ENCODE results near the gene MCC. TPM values are rescaled to one million over a fixed set of nuclear protein-coding genes. Genes with fewer than 3 reads are reported as not detected.

The MCC gene
- polyA plus RNA-seq, 4 donors = 0.45 to 3.5 (median 1.6) TPM

DNA sequence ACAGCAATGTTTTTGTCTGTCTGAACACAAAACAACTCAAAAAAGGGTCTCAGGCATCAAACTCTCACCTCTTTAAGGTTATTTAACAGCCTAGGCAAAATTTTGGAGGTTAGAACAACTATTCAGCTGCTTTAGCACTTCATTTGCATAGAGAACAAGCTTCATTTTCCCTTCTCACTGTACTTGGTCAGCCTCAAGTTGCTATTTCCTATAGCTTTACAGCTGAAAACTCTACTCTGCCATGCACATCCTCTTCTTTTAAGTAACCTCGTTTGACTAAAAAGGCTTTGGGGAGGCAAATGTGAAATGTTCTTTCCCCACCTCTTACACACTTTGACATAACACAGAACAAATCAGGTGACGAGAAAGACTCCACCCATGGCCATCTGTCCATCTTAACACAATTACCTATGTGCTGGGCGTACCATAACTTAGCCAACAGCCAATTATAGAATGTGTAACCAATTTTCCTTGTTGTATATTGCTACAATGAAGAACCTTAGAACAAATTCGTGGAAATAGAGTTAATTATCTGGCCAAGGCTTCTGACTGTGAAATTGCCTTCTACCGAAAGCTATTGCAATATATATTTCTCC lies 315.9 kb downstream of the MCC start:
- 59 to 75% (median 72%) methylated on average over 5 of the region's 5 CpGs for WGBS, 3 donors
- no peak for DNase-seq

GRCh38 chr5:113171520-113171919 lies 316.7 kb downstream of the MCC start:
- DNase-seq = no peak
- H3K36me3 ChIP-seq (ENCODE audit: control insufficient read depth in 3 of 3, insufficient read depth in 2 of 3, low read depth in 1 of 3, low read length in 3 of 3) = no peaks in the 10 kb centered on the region
- H3K4me3 ChIP-seq (ENCODE audit: low read depth in 1 of 3, low read length in 3 of 3) = no peak overlapping the region
- H3K4me1 ChIP-seq (ENCODE audit: control insufficient read depth in 3 of 3, insufficient read depth in 2 of 3, low read depth in 1 of 3, low read length in 2 of 3) = no peaks in the 10 kb centered on the region
- WGBS, 3 donors = 88 to 94% (median 91%) methylated on average over 5 of the region's 5 CpGs
- H3K27me3 ChIP-seq (ENCODE audit: control insufficient read depth in 3 of 3, insufficient read depth in 3 of 3, low read length in 3 of 3) = no peaks in the 10 kb centered on the region
- H3K9me3 ChIP-seq (ENCODE audit: control insufficient read depth in 2 of 2, insufficient read depth in 1 of 2, low read depth in 1 of 2, low read length in 1 of 2) = no peaks in the 10 kb centered on the region
- no peak for FAIRE-seq
- no peak overlapping the region for H3K27ac ChIP-seq (ENCODE audit: low read depth in 1 of 3, low read length in 2 of 3)

More for the DNA sequence above, 315.9 kb downstream of the MCC start:
- H3K36me3 ChIP-seq (ENCODE audit: control insufficient read depth in 3 of 3, insufficient read depth in 2 of 3, low read depth in 1 of 3, low read length in 3 of 3) = no peaks in the 10 kb centered on the region
- H3K4me1 ChIP-seq (ENCODE audit: control insufficient read depth in 3 of 3, insufficient read depth in 2 of 3, low read depth in 1 of 3, low read length in 2 of 3) = no peaks in the 10 kb centered on the region
- no peak overlapping the region for H3K27ac ChIP-seq (ENCODE audit: low read depth in 1 of 3, low read length in 2 of 3)
- no peak for FAIRE-seq
- no peak overlapping the region for H3K4me3 ChIP-seq (ENCODE audit: low read depth in 1 of 3, low read length in 3 of 3)
- no peaks in the 10 kb centered on the region for H3K9me3 ChIP-seq (ENCODE audit: control insufficient read depth in 2 of 2, insufficient read depth in 1 of 2, low read depth in 1 of 2, low read length in 1 of 2)
- H3K27me3 ChIP-seq (ENCODE audit: control insufficient read depth in 3 of 3, insufficient read depth in 3 of 3, low read length in 3 of 3) = no peaks in the 10 kb centered on the region

DNA sequence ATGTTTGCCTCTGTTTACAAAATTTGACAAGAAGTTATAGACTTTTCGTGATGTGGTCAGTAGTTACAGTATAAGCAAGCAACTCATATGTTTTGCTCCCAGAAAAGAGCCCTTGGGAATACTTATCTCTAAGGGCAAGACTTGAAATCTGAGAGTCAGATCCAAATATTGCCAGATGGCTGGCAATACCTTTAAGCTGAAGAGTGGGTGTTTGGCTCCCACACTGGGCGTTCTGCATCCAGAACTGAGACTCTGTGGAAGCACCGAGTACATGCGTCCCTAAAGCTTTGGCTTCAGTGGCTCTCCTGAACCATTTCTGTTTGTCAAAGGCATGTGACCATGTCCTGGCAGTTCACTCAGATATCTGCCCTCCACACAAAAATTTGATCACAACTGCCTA lies 317.5 kb downstream of the MCC start:
- Histone ChIP-seq H3K27ac (ENCODE audit: low read depth in 1 of 3, low read length in 2 of 3) (no peak overlapping the region), H3K4me1 (ENCODE audit: control insufficient read depth in 3 of 3, insufficient read depth in 2 of 3, low read depth in 1 of 3, low read length in 2 of 3) (no peaks in the 10 kb centered on the region), H3K36me3 (ENCODE audit: control insufficient read depth in 3 of 3, insufficient read depth in 2 of 3, low read depth in 1 of 3, low read length in 3 of 3) (no peaks in the 10 kb centered on the region), H3K27me3 (ENCODE audit: control insufficient read depth in 3 of 3, insufficient read depth in 3 of 3, low read length in 3 of 3) (no peaks in the 10 kb centered on the region), H3K4me3 (ENCODE audit: low read depth in 1 of 3, low read length in 3 of 3) (no peak overlapping the region), H3K9me3 (ENCODE audit: control insufficient read depth in 2 of 2, insufficient read depth in 1 of 2, low read depth in 1 of 2, low read length in 1 of 2) (no peaks in the 10 kb centered on the region)
- 70 to 84% (median 78%) methylated on average over 4 of the region's 4 CpGs for WGBS, 3 donors
- DNase-seq = no peak
- FAIRE-seq = no peak

- FAIRE-seq = no peak
- H3K4me1 ChIP-seq (ENCODE audit: control insufficient read depth in 3 of 3, insufficient read depth in 2 of 3, low read depth in 1 of 3, low read length in 2 of 3) = no peaks in the 10 kb centered on the region
- WGBS, 3 donors = 52 to 63% (median 55%) methylated on average over 1 of the region's 1 CpG
- DNase-seq = no peak
- H3K27ac ChIP-seq (ENCODE audit: low read depth in 1 of 3, low read length in 2 of 3) = no peak overlapping the region
- no peaks in the 10 kb centered on the region for H3K9me3 ChIP-seq (ENCODE audit: control insufficient read depth in 2 of 2, insufficient read depth in 1 of 2, low read depth in 1 of 2, low read length in 1 of 2)
- H3K4me3 ChIP-seq (ENCODE audit: low read depth in 1 of 3, low read length in 3 of 3) = no peak overlapping the region
- H3K27me3 ChIP-seq (ENCODE audit: control insufficient read depth in 3 of 3, insufficient read depth in 3 of 3, low read length in 3 of 3) = no peaks in the 10 kb centered on the region
- no peaks in the 10 kb centered on the region for H3K36me3 ChIP-seq (ENCODE audit: control insufficient read depth in 3 of 3, insufficient read depth in 2 of 3, low read depth in 1 of 3, low read length in 3 of 3)
These were observed 318.5 kb downstream of the MCC start for GRCh38 chr5:113169720-113170119.

DNA sequence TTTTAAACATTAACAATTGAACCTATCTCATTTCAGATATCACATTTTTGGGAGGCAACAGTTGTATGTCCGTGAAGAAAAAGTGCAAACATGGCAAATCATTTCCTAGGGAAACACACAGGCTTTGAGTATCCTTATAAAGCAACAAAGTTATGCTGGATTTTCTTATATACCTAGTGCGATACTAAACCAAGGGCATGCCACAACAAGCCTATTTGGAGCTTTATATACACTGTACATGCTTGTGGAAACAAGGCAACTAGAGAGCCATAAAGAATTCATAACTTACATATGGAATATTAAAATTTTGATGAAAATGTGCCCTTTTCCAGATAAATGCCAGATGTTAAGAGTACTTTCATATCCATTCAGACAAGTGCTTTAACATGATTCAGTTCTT lies 320.3 kb downstream of the MCC start:
- no peak for FAIRE-seq
- no peak overlapping the region for H3K27ac ChIP-seq (ENCODE audit: low read depth in 1 of 3, low read length in 2 of 3)
- no peaks in the 10 kb centered on the region for H3K27me3 ChIP-seq (ENCODE audit: control insufficient read depth in 3 of 3, insufficient read depth in 3 of 3, low read length in 3 of 3)
- WGBS, 3 donors = 69 to 96% (median 82%) methylated on average over 2 of the region's 2 CpGs
- H3K4me3 ChIP-seq (ENCODE audit: low read depth in 1 of 3, low read length in 3 of 3) = no peak overlapping the region
- no peaks in the 10 kb centered on the region for H3K36me3 ChIP-seq (ENCODE audit: control insufficient read depth in 3 of 3, insufficient read depth in 2 of 3, low read depth in 1 of 3, low read length in 3 of 3)
- H3K9me3 ChIP-seq (ENCODE audit: control insufficient read depth in 2 of 2, insufficient read depth in 1 of 2, low read depth in 1 of 2, low read length in 1 of 2) = no peaks in the 10 kb centered on the region
- H3K4me1 ChIP-seq (ENCODE audit: control insufficient read depth in 3 of 3, insufficient read depth in 2 of 3, low read depth in 1 of 3, low read length in 2 of 3) = no peaks in the 10 kb centered on the region
- no peak for DNase-seq

DNA sequence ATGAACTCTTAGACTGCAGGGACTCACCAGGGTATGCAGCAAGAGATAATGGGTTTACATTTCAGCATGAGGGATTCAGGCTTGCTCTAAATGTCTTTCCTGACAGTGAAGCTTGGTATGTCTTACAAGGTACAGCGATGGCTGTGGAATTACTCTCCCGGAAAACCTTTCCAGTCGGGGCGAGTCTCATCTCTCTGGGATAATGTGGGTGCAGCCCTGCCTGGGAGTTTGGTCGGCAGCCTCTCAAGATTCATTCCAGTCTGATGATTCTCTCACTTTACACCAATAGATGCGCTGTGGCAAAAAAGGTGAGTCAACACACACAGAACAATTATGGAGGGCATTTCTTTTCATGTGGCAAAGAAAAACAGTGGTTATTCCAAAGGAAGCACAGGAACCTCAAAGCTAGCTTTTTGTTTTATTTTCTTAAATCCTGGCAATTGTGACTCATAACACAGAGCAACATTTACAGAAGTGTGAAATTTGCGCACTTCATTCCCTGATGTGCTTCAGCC lies 321.3 kb downstream of the MCC start:
- no peaks in the 10 kb centered on the region for H3K27me3 ChIP-seq (ENCODE audit: control insufficient read depth in 3 of 3, insufficient read depth in 3 of 3, low read length in 3 of 3)
- no peak overlapping the region for H3K27ac ChIP-seq (ENCODE audit: low read depth in 1 of 3, low read length in 2 of 3)
- H3K4me1 ChIP-seq (ENCODE audit: control insufficient read depth in 3 of 3, insufficient read depth in 2 of 3, low read depth in 1 of 3, low read length in 2 of 3) = no peaks in the 10 kb centered on the region
- no peak overlapping the region for H3K4me3 ChIP-seq (ENCODE audit: low read depth in 1 of 3, low read length in 3 of 3)
- H3K36me3 ChIP-seq (ENCODE audit: control insufficient read depth in 3 of 3, insufficient read depth in 2 of 3, low read depth in 1 of 3, low read length in 3 of 3) = no peaks in the 10 kb centered on the region
- DNase-seq (no peak), FAIRE-seq (no peak)
- WGBS, 3 donors = 68 to 77% (median 73%) methylated on average over 7 of the region's 7 CpGs
- H3K9me3 ChIP-seq (ENCODE audit: control insufficient read depth in 2 of 2, insufficient read depth in 1 of 2, low read depth in 1 of 2, low read length in 1 of 2) = no peaks in the 10 kb centered on the region

DNA sequence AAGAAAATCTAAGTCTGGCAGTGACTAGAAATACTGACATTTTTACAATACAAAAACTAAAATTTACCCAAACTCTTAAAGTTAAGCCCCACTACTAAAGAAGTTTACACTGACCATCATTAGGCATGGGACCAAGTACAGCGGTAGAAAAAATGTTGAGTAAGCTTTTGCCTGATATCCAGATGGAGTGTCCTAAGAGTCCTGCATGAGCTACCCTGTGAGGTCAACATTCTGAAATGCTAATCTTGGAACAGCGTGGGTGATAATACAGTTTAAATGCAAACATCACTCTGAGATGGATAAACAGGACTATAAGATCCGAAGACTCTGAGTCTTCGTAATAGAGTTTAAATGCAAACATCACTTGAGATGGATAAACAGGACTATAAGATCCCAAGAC lies 322.0 kb downstream of the MCC start:
- H3K4me3 ChIP-seq (ENCODE audit: low read depth in 1 of 3, low read length in 3 of 3) = no peak overlapping the region
- no peak for FAIRE-seq
- no peak overlapping the region for H3K27ac ChIP-seq (ENCODE audit: low read depth in 1 of 3, low read length in 2 of 3)
- H3K9me3 ChIP-seq (ENCODE audit: control insufficient read depth in 2 of 2, insufficient read depth in 1 of 2, low read depth in 1 of 2, low read length in 1 of 2) = no peaks in the 10 kb centered on the region
- no peaks in the 10 kb centered on the region for H3K36me3 ChIP-seq (ENCODE audit: control insufficient read depth in 3 of 3, insufficient read depth in 2 of 3, low read depth in 1 of 3, low read length in 3 of 3)
- DNase-seq = peak in 1 of 2 donors; percentile 6
- no peaks in the 10 kb centered on the region for H3K4me1 ChIP-seq (ENCODE audit: control insufficient read depth in 3 of 3, insufficient read depth in 2 of 3, low read depth in 1 of 3, low read length in 2 of 3)
- WGBS, 3 donors = 54 to 72% (median 63%) methylated on average over 4 of the region's 4 CpGs
- no peaks in the 10 kb centered on the region for H3K27me3 ChIP-seq (ENCODE audit: control insufficient read depth in 3 of 3, insufficient read depth in 3 of 3, low read length in 3 of 3)

- H3K4me3 ChIP-seq (ENCODE audit: low read depth in 1 of 3, low read length in 3 of 3) = no peak overlapping the region
- DNase-seq (no peak), FAIRE-seq (no peak)
- no peaks in the 10 kb centered on the region for H3K4me1 ChIP-seq (ENCODE audit: control insufficient read depth in 3 of 3, insufficient read depth in 2 of 3, low read depth in 1 of 3, low read length in 2 of 3)
- H3K36me3 ChIP-seq (ENCODE audit: control insufficient read depth in 3 of 3, insufficient read depth in 2 of 3, low read depth in 1 of 3, low read length in 3 of 3) = no peaks in the 10 kb centered on the region
- 77 to 85% (median 84%) methylated on average over 1 of the region's 1 CpG for WGBS, 3 donors
- no peaks in the 10 kb centered on the region for H3K9me3 ChIP-seq (ENCODE audit: control insufficient read depth in 2 of 2, insufficient read depth in 1 of 2, low read depth in 1 of 2, low read length in 1 of 2)
- H3K27me3 ChIP-seq (ENCODE audit: control insufficient read depth in 3 of 3, insufficient read depth in 3 of 3, low read length in 3 of 3) = no peaks in the 10 kb centered on the region
- no peak overlapping the region for H3K27ac ChIP-seq (ENCODE audit: low read depth in 1 of 3, low read length in 2 of 3)
These were observed 324.2 kb downstream of the MCC start for GRCh38 chr5:113164021-113164420.

GRCh38 chr5:113163328-113163727 lies 324.9 kb downstream of the MCC start:
- WGBS, 3 donors = 85 to 93% (median 91%) methylated on average over 2 of the region's 2 CpGs
- no peak overlapping the region for H3K27ac ChIP-seq (ENCODE audit: low read depth in 1 of 3, low read length in 2 of 3)
- no peaks in the 10 kb centered on the region for H3K27me3 ChIP-seq (ENCODE audit: control insufficient read depth in 3 of 3, insufficient read depth in 3 of 3, low read length in 3 of 3)
- H3K9me3 ChIP-seq (ENCODE audit: control insufficient read depth in 2 of 2, insufficient read depth in 1 of 2, low read depth in 1 of 2, low read length in 1 of 2) = no peaks in the 10 kb centered on the region
- DNase-seq (no peak), FAIRE-seq (no peak)
- no peak overlapping the region for H3K4me3 ChIP-seq (ENCODE audit: low read depth in 1 of 3, low read length in 3 of 3)
- H3K4me1 ChIP-seq (ENCODE audit: control insufficient read depth in 3 of 3, insufficient read depth in 2 of 3, low read depth in 1 of 3, low read length in 2 of 3) = no peaks in the 10 kb centered on the region
- no peaks in the 10 kb centered on the region for H3K36me3 ChIP-seq (ENCODE audit: control insufficient read depth in 3 of 3, insufficient read depth in 2 of 3, low read depth in 1 of 3, low read length in 3 of 3)

Measured in small intestine (tissue), 7 donors.